HepG2 (cell line): Measurements from ENCODE around the gene UBE2C. TPM values are rescaled to one million over a fixed set of nuclear protein-coding genes. Genes with fewer than 3 reads are reported as not detected.
A peak's percentile ranks its signal among the peaks of the same experiment; 100 is the strongest.

Experiments used
- ATAC-seq: fragments of 200-7000 bp; cut with Tn5 transposase; 3 replicates; pipeline ENCODE4 v1.9.1; 2020; ENCODE audit warnings: mild to moderate bottlenecking, moderate library complexity
- BruUV-seq: library from RNA; stranded (reverse); fragments of 400-500 nt; replicated peaks from 2 replicates; lab custom pipeline; 2021; lab: Mats Ljungman, UMichigan
- CTCF ChIA-PET: fragments of 300-600 bp; formaldehyde crosslinking; extraction: SDS; loops from one replicate; lab custom pipeline; 2021; ENCODE audit warnings: low total read pairs, inconsistent platforms, low intra/inter-chr PET ratio; lab: Yijun Ruan, JAX
- POLR2A ChIA-PET: fragments of 350-600 bp; sonication (Branson Sonifier 250); formaldehyde crosslinking; loops from one replicate; lab custom pipeline; 2020; ENCODE audit warnings: antibody characterized with exemption, inconsistent platforms; lab: Yijun Ruan, JAX
- DNase-seq: peaks from one replicate; pipeline ENCODE4 v3.0.0-alpha.2; 2015; ENCODE audit warnings: low spot score
- FAIRE-seq: peaks from 3 replicates; lab custom pipeline; 2011; peaks lifted over from hg19 to GRCh38; lab: Jason Lieb, UNC
- H2AFZ ChIP-seq: one replicate; pipeline ENCODE4 v1.6.1; 2011; ENCODE audit warnings: low read length, inconsistent platforms
- H3K27ac ChIP-seq: fragments of 300-600 bp; 3 replicates; pipeline ENCODE4 v1.8.0; 2011; ENCODE audit warnings: mixed run types, mild to moderate bottlenecking, mixed read lengths, low read length, inconsistent platforms; ENCODE audit not compliant: insufficient read depth; ENCODE audit errors: extremely low read length
- H3K27me3 ChIP-seq, 2 experiments: fragments of 200-600 bp in 1 of 2; 2 replicates in 1 of 2; 3 replicates in 1 of 2; pipeline versions ENCODE4 v1.6.0 to v1.8.0; 2011; ENCODE audit warnings: low read length in 2 of 2, mild to moderate bottlenecking in 2 of 2, moderate library complexity in 2 of 2, inconsistent platforms in 1 of 2; ENCODE audit not compliant: insufficient read depth in 2 of 2, control insufficient read depth in 1 of 2
- H3K36me3 ChIP-seq, 2 experiments: fragments of 200-600 bp in 1 of 2; replicated peaks in 1 of 2; 2 replicates in 1 of 2; 3 replicates in 1 of 2; pipeline versions ENCODE4 v1.5.1 to v1.8.0; 2011; ENCODE audit warnings: low read length in 2 of 2, inconsistent platforms in 1 of 2; ENCODE audit not compliant: insufficient read depth in 2 of 2, control insufficient read depth in 1 of 2
- H3K4me1 ChIP-seq: 2 replicates; pipeline ENCODE4 v1.5.1; 2012; ENCODE audit warnings: low read length, inconsistent platforms; ENCODE audit not compliant: insufficient read depth
- H3K4me2 ChIP-seq: 2 replicates; pipeline ENCODE4 v1.6.0; 2011; ENCODE audit warnings: low read depth, low read length, inconsistent platforms
- H3K4me3 ChIP-seq, 3 experiments: fragments of 200-600 bp in 1 of 3; sonication (generic), shearing (Covaris generic) in 1 of 3; replicated peaks in 1 of 3; 2 replicates each; pipeline ENCODE4 v1.5.1; 2011 to 2016; ENCODE audit warnings: low read length in 3 of 3, inconsistent platforms in 2 of 3, low read depth in 2 of 3, mild to moderate bottlenecking in 2 of 3, control low read depth in 1 of 3, mixed read lengths in 1 of 3; ENCODE audit not compliant: insufficient read depth in 1 of 3
- H3K79me2 ChIP-seq: one replicate; pipeline ENCODE4 v1.6.1; 2011; ENCODE audit warnings: low read length, inconsistent platforms; ENCODE audit not compliant: insufficient read depth
- H3K9ac ChIP-seq: 2 replicates; pipeline ENCODE4 v1.6.0; 2011; ENCODE audit warnings: mild to moderate bottlenecking, low read depth, low read length, inconsistent platforms; ENCODE audit not compliant: insufficient read depth
- H3K9me3 ChIP-seq: 2 replicates; pipeline ENCODE4 v1.5.1; 2012; ENCODE audit warnings: mild to moderate bottlenecking, low read length
- H4K20me1 ChIP-seq: 2 replicates; pipeline ENCODE4 v1.6.0; 2011; ENCODE audit warnings: inconsistent platforms, mild to moderate bottlenecking, low read length, moderate library complexity; ENCODE audit not compliant: insufficient read depth
- DMAP1 ChIP-seq: IDR thresholded peaks from 2 replicates; pipeline ENCODE4 v1.6.1; 2016
- JUNB ChIP-seq: sonication (generic); formaldehyde crosslinking; IDR thresholded peaks from 2 replicates; pipeline ENCODE4 v1.8.0; 2022; ENCODE audit warnings: missing genetic modification reagents, mild to moderate bottlenecking, borderline replicate concordance
- PCBP2 ChIP-seq: fragments of 200-400 bp; formaldehyde crosslinking; optimal IDR thresholded peaks from 2 replicates; pipeline ENCODE3; 2018; ENCODE audit warnings: low read length, low read depth; ENCODE audit not compliant: poor library complexity, severe bottlenecking
- TBX2 ChIP-seq: sonication (generic); formaldehyde crosslinking; IDR thresholded peaks from 2 replicates; pipeline ENCODE4 v1.5.0; 2020; ENCODE audit warnings: missing genetic modification reagents, mild to moderate bottlenecking, borderline replicate concordance
- ZNF329 ChIP-seq: sonication (generic); formaldehyde crosslinking; IDR thresholded peaks from 2 replicates; pipeline ENCODE4 v1.9.0; 2021; ENCODE audit warnings: low read depth, mild to moderate bottlenecking, missing genetic modification reagents
- ZNF33B ChIP-seq: sonication (generic); formaldehyde crosslinking; IDR thresholded peaks from 2 replicates; pipeline ENCODE4 v1.5.1; 2020; ENCODE audit warnings: mild to moderate bottlenecking, missing genetic modification reagents
- ZNF607 ChIP-seq: sonication (generic); formaldehyde crosslinking; IDR thresholded peaks from 2 replicates; pipeline ENCODE4 v1.5.1; 2020; ENCODE audit warnings: missing genetic modification reagents, mild to moderate bottlenecking, borderline replicate concordance
- ZNF790 ChIP-seq: sonication (generic); formaldehyde crosslinking; IDR thresholded peaks from 2 replicates; pipeline ENCODE4 v1.8.0; 2022; ENCODE audit warnings: missing genetic modification reagents, mild to moderate bottlenecking, borderline replicate concordance
- WGBS: methylation state at CpG from one replicate; pipeline ENCODE4 v1.1.6; 2017; ENCODE audit warnings: low lambda C conversion rate; 5-methylcytosine and 5-hydroxymethylcytosine counted together
- in situ Hi-C: cut with HindIII; loops from 2 replicates; pipeline ENCODE4 v1.10.0; 2017; ENCODE audit warnings: low pct_unique_long_range_greater_than_20kb; ENCODE audit not compliant: extremely low pct_ligation_motif_present
- intact Hi-C: fragments of 100-400 bp; cut with micrococcal nuclease; formaldehyde crosslinking; loops from one replicate; pipeline ENCODE4 v1.10.0; 2022; ENCODE audit not compliant: unreplicated experiment
- polyA plus RNA-seq, 8 experiments: library from polyadenylated mRNA; depleted of rRNA in 3 of 8; stranded (reverse) in 7 of 8; unstranded in 1 of 8; fragments of >200 nt; fragmentation: Illumina TruSeq in 4 of 8; extraction: Trizol in 4 of 8; gene quantifications; 2 replicates each; pipeline versions ENCODE4 v1.2.1 to v1.2.3, GENCODE V29; 2011 to 2016; ENCODE audit warnings: low read depth in 4 of 8, missing spikeins in 1 of 8, mixed read lengths in 1 of 8; ENCODE audit not compliant: insufficient read depth in 1 of 8
- total RNA-seq, 5 experiments: library from RNA; depleted of rRNA; stranded (reverse); fragments of >200 nt; fragmentation: Illumina TruSeq; extraction: Trizol; gene quantifications; 2 replicates each; pipeline ENCODE4 v1.2.3, GENCODE V29; 2016; ENCODE audit warnings: low read depth in 1 of 5
- TF ChIP-seq, protein P1 (sequence below): sonication (generic); formaldehyde crosslinking; IDR thresholded peaks from 2 replicates; pipeline ENCODE4 v1.4.0; 2020; ENCODE audit warnings: missing genetic modification reagents
- TF ChIP-seq, protein P2 (sequence below): fragments of 450-650 bp; IDR thresholded peaks from 2 replicates; pipeline ENCODE4 v1.6.1; 2017
- TF ChIP-seq, protein P3 (sequence below): sonication (generic); formaldehyde crosslinking; IDR thresholded peaks from 2 replicates; pipeline ENCODE4 v1.9.0; 2021; ENCODE audit warnings: mild to moderate bottlenecking, missing genetic modification reagents

The UBE2C gene
- total and polyA plus RNA-seq, 2 of the 13 experiments (the other 11 are each of a cell fraction or from before 2014, with no cell fraction given), result 100 to 123 TPM

DNA sequence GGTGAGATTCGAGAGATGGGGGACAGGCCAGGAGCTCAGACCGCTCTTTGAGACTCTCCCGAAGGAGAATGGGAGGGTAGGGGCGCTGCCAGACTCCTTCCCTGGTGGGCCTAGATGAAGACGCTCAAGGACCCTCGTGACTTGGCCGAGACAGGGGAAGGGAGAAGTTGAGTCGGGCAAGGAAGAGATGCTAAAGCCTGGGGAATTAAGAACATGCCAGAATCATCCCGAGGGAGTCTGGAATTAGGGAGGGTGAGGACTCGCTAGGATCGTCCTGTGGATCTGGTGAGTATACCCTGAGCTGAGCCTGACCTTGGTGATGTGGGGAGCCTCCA lies 529 bp downstream of the UBE2C start (continued):
- TF ChIP-seq, protein P1, sequence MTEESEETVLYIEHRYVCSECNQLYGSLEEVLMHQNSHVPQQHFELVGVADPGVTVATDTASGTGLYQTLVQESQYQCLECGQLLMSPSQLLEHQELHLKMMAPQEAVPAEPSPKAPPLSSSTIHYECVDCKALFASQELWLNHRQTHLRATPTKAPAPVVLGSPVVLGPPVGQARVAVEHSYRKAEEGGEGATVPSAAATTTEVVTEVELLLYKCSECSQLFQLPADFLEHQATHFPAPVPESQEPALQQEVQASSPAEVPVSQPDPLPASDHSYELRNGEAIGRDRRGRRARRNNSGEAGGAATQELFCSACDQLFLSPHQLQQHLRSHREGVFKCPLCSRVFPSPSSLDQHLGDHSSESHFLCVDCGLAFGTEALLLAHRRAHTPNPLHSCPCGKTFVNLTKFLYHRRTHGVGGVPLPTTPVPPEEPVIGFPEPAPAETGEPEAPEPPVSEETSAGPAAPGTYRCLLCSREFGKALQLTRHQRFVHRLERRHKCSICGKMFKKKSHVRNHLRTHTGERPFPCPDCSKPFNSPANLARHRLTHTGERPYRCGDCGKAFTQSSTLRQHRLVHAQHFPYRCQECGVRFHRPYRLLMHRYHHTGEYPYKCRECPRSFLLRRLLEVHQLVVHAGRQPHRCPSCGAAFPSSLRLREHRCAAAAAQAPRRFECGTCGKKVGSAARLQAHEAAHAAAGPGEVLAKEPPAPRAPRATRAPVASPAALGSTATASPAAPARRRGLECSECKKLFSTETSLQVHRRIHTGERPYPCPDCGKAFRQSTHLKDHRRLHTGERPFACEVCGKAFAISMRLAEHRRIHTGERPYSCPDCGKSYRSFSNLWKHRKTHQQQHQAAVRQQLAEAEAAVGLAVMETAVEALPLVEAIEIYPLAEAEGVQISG (CRISPR knock-in tag), result no peak

DNA sequence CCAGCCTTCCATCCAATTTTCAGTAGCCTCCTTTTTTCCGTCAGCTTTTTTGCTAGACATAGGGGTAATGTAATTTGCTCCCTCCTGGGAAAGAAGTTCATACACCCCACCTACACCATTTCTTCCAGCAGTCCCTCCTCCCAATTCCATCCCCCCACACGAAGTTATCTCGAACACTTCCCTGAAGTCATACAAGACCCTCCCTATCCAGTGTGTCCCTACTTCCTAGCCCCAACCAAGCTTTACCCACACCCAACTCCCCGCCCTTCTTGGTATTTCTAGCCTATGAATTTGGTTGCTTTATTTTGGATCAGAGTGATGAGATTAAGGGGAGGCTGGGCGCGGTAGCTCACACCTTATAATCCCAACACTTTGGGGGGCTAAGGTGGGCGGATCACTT lies 1.0 kb downstream of the UBE2C start:
- DNase-seq, result no peak
- FAIRE-seq, result no peak
- CTCF ChIA-PET, result no interaction called here
- no peak overlapping the region for H2AFZ ChIP-seq
- intact Hi-C loops, result no loop called here
- in situ Hi-C loops, result no loop called here
- whole genome bisulfite sequencing, result 78% methylated on average over 7 of the region's 7 CpGs
- POLR2A ChIA-PET, result interaction anchor here (1.1 kb wide), 1 partner anchor 67 kb away, joined by 5 read pairs; the partner anchor contains the start of gene ZSWIM1
- peak overlapping the region; percentile 67 to 83 (median 81) for H3K4me3 ChIP-seq
- peak overlapping the region; percentile 66 for H3K27ac ChIP-seq
- no peaks in the 10 kb centered on the region for H3K27me3 ChIP-seq
- peak overlapping the region; percentile 79 for H3K9ac ChIP-seq
- H3K4me1 ChIP-seq, result peaks cover 30% of the 10 kb centered on the region
- BruUV-seq, result no TSS peak
- H3K79me2 ChIP-seq, result peaks cover 15% of the 10 kb centered on the region
- no peak for ATAC-seq
- H3K9me3 ChIP-seq, result no peaks in the 10 kb centered on the region
- peak overlapping the region; percentile 78 for H3K4me2 ChIP-seq
- peaks cover 16 to 41% of the 10 kb centered on the region in 2 experiments for H3K36me3 ChIP-seq
- H4K20me1 ChIP-seq, result no peaks in the 10 kb centered on the region
- TF ChIP-seq TBX2 (CRISPR knock-in tag) (no peak), DMAP1 (no peak), ZNF790 (no peak), ZNF329 (CRISPR knock-in tag) (no peak), ZNF33B (CRISPR knock-in tag) (no peak), ZNF607 (CRISPR knock-in tag) (no peak), JUNB (CRISPR knock-in tag) (no peak), PCBP2 (peak; percentile 47)
- TF ChIP-seq, protein P2, sequence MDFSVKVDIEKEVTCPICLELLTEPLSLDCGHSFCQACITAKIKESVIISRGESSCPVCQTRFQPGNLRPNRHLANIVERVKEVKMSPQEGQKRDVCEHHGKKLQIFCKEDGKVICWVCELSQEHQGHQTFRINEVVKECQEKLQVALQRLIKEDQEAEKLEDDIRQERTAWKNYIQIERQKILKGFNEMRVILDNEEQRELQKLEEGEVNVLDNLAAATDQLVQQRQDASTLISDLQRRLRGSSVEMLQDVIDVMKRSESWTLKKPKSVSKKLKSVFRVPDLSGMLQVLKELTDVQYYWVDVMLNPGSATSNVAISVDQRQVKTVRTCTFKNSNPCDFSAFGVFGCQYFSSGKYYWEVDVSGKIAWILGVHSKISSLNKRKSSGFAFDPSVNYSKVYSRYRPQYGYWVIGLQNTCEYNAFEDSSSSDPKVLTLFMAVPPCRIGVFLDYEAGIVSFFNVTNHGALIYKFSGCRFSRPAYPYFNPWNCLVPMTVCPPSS, result no peak
- TF ChIP-seq, protein P3, sequence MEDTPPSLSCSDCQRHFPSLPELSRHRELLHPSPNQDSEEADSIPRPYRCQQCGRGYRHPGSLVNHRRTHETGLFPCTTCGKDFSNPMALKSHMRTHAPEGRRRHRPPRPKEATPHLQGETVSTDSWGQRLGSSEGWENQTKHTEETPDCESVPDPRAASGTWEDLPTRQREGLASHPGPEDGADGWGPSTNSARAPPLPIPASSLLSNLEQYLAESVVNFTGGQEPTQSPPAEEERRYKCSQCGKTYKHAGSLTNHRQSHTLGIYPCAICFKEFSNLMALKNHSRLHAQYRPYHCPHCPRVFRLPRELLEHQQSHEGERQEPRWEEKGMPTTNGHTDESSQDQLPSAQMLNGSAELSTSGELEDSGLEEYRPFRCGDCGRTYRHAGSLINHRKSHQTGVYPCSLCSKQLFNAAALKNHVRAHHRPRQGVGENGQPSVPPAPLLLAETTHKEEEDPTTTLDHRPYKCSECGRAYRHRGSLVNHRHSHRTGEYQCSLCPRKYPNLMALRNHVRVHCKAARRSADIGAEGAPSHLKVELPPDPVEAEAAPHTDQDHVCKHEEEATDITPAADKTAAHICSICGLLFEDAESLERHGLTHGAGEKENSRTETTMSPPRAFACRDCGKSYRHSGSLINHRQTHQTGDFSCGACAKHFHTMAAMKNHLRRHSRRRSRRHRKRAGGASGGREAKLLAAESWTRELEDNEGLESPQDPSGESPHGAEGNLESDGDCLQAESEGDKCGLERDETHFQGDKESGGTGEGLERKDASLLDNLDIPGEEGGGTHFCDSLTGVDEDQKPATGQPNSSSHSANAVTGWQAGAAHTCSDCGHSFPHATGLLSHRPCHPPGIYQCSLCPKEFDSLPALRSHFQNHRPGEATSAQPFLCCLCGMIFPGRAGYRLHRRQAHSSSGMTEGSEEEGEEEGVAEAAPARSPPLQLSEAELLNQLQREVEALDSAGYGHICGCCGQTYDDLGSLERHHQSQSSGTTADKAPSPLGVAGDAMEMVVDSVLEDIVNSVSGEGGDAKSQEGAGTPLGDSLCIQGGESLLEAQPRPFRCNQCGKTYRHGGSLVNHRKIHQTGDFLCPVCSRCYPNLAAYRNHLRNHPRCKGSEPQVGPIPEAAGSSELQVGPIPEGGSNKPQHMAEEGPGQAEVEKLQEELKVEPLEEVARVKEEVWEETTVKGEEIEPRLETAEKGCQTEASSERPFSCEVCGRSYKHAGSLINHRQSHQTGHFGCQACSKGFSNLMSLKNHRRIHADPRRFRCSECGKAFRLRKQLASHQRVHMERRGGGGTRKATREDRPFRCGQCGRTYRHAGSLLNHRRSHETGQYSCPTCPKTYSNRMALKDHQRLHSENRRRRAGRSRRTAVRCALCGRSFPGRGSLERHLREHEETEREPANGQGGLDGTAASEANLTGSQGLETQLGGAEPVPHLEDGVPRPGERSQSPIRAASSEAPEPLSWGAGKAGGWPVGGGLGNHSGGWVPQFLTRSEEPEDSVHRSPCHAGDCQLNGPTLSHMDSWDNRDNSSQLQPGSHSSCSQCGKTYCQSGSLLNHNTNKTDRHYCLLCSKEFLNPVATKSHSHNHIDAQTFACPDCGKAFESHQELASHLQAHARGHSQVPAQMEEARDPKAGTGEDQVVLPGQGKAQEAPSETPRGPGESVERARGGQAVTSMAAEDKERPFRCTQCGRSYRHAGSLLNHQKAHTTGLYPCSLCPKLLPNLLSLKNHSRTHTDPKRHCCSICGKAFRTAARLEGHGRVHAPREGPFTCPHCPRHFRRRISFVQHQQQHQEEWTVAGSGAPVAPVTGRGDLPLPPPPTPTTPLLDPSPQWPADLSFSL (CRISPR knock-in tag), result no peak
